ENCODE measurements around the gene USP21. TPM values are rescaled to one million over a fixed set of nuclear protein-coding genes. Genes with fewer than 3 reads are reported as not detected.
A peak's percentile ranks its signal among the peaks of the same experiment; 100 is the strongest.

Gene USP21
- total and polyA plus RNA-seq, 2 of the 13 experiments (the other 11 are each of a cell fraction or from before 2014, with no cell fraction given) = 10.1 to 33.1 TPM

- TF ChIP-seq THAP9 (CRISPR knock-in tag; IDR thresholded peaks at IDR 0.05; ENCODE audit: borderline replicate concordance) (peak; percentile 87; the same call in 1 of the 2 replicates), ZBED4 (CRISPR knock-in tag; IDR thresholded peaks at IDR 0.05; ENCODE audit: borderline replicate concordance) (no peak), CEBPB (IDR thresholded peaks at IDR 0.05; ENCODE audit: borderline replicate concordance, low read depth, low read length) (no peak), FOXP4 (CRISPR knock-in tag; IDR thresholded peaks at IDR 0.05) (peak; percentile 27; the same call in 1 of the 2 replicates), SNAI1 (CRISPR knock-in tag; IDR thresholded peaks at IDR 0.05; ENCODE audit: borderline replicate concordance) (no peak), ZBTB21 (CRISPR knock-in tag; IDR thresholded peaks at IDR 0.05) (peak; percentile 25; the same call in 1 of the 2 replicates), KLF11 (CRISPR knock-in tag; IDR thresholded peaks at IDR 0.05) (peak; percentile 72; the same call in 1 of the 2 replicates), ZNF572 (CRISPR knock-in tag; IDR thresholded peaks at IDR 0.05) (no peak), ZNF614 (CRISPR knock-in tag; IDR thresholded peaks at IDR 0.05; ENCODE audit: borderline replicate concordance) (peak; percentile 28; the same call in 1 of the 2 replicates), AKNA (CRISPR knock-in tag; IDR thresholded peaks at IDR 0.05; ENCODE audit: borderline replicate concordance) (no peak), JDP2 (CRISPR knock-in tag; IDR thresholded peaks at IDR 0.05; ENCODE audit: borderline replicate concordance) (peak; percentile 32; the same call in 1 of the 2 replicates), ZFP36L2 (CRISPR knock-in tag; IDR thresholded peaks at IDR 0.05) (no peak), HDAC1 (CRISPR knock-in tag; IDR thresholded peaks at IDR 0.05) (peak; percentile 53), SMARCC2 (IDR thresholded peaks at IDR 0.05) (no peak), ZBTB20 (CRISPR knock-in tag; IDR thresholded peaks at IDR 0.05; ENCODE audit: borderline replicate concordance, low read depth) (peak; percentile 68; the same call in 1 of the 2 replicates)
These were observed 5.5 kb upstream of the USP21 start, which contains the start of gene UFC1 (continued) for GRCh38 chr1:161153682-161154337.
